ENCODE results near the gene PGF. TPM values are rescaled to one million over a fixed set of nuclear protein-coding genes. Genes with fewer than 3 reads are reported as not detected.

PGF gene
- total RNA-seq, 1 experiment from 2014 or later: 6.4 TPM

- no peak for TF ChIP-seq CTCF (IDR thresholded peaks at IDR 0.05 in 2 of 3, conservative IDR thresholded peaks at IDR 0.05 in 1 of 3; ENCODE audit: borderline replicate concordance in 1 of 3, insufficient read depth in 1 of 3, low read depth in 2 of 3, low read length in 2 of 3)
- no peak for TF ChIP-seq RAD21 (IDR thresholded peaks at IDR 0.05; ENCODE audit: low read depth)
- TF ChIP-seq ZFX (IDR thresholded peaks at IDR 0.05): no peak
- TF ChIP-seq ZNF274 (IDR thresholded peaks at IDR 0.05; ENCODE audit: low read depth, low read length): no peak
- no peak for TF ChIP-seq EGR1 (IDR thresholded peaks at IDR 0.05; ENCODE audit: low read depth)
- no peak for TF ChIP-seq MAX (IDR thresholded peaks at IDR 0.05)
- TF ChIP-seq CEBPB (IDR thresholded peaks at IDR 0.05; ENCODE audit: low read depth): no peak
These were observed 61.7 kb downstream of the PGF start (continued) for GRCh38 chr14:74893614-74894091.

- ChIA-PET CTCF (interaction anchor here (0.8 to 1.4 kb wide), 2 partner anchors 13 to 32 kb away, joined by 4 to 6 read pairs; no protein-coding TSS in a partner anchor), RAD21 (ENCODE audit: low non-redundant PET in 1 of 2, low total read pairs in 2 of 2, uncharacterized antibody in 2 of 2, unreplicated experiment in 2 of 2) (no interaction called here), POLR2A (no interaction called here)
- no TSS peak for BruUV-seq (replicated peaks)
- TF ChIP-seq YY1 (IDR thresholded peaks at IDR 0.05; ENCODE audit: extremely low read depth, insufficient replicate concordance, low read depth, low read length) (no peak), EZH2phosphoT487 (IDR thresholded peaks at IDR 0.05; ENCODE audit: borderline replicate concordance) (no peak), ZBTB33 (IDR thresholded peaks at IDR 0.05; ENCODE audit: extremely low read depth, insufficient replicate concordance, low read length) (no peak), CEBPB (IDR thresholded peaks at IDR 0.05; ENCODE audit: low read depth) (no peak), EGR1 (IDR thresholded peaks at IDR 0.05; ENCODE audit: low read depth) (no peak), ZFX (IDR thresholded peaks at IDR 0.05) (no peak), ELF1 (IDR thresholded peaks at IDR 0.05; ENCODE audit: borderline replicate concordance, low read depth) (no peak), RAD21 (IDR thresholded peaks at IDR 0.05; ENCODE audit: low read depth) (no peak), EZH2 (IDR thresholded peaks at IDR 0.05) (no peak), POLR2A (IDR thresholded peaks at IDR 0.05; ENCODE audit: borderline replicate concordance, extremely low read depth, insufficient read depth, insufficient read length) (no peak), SP1 (IDR thresholded peaks at IDR 0.05; ENCODE audit: low read depth) (no peak), TCF7L2 (IDR thresholded peaks at IDR 0.05; ENCODE audit: borderline replicate concordance, extremely low read depth, insufficient read depth, insufficient read length) (no peak), MAX (IDR thresholded peaks at IDR 0.05) (no peak)
- DNase-seq (ENCODE audit: low read depth, low spot score) (no peak), ATAC-seq (no peak)
- H3K79me2 ChIP-seq (ENCODE audit: insufficient read depth, low read length): peaks cover 26% of the 10 kb centered on the region
- H3K27me3 ChIP-seq (ENCODE audit: insufficient read depth, low read length): no peaks in the 10 kb centered on the region
- no peak overlapping the region for H3K9ac ChIP-seq (ENCODE audit: low read length)
- no peaks in the 10 kb centered on the region for H3K9me3 ChIP-seq (ENCODE audit: control insufficient read depth in 1 of 2, insufficient read depth in 1 of 2, low read depth in 1 of 2, low read length in 2 of 2)
- no peak overlapping the region for H2AFZ ChIP-seq (ENCODE audit: low read depth, low read length, poor library complexity, severe bottlenecking)
- no peak overlapping the region for H3K27ac ChIP-seq (ENCODE audit: low read depth, low read length)
- H3K36me3 ChIP-seq (ENCODE audit: control insufficient read depth in 1 of 2, insufficient read depth in 2 of 2, low read length in 2 of 2): peaks cover 56 to 73% of the 10 kb centered on the region in 2 experiments; a peak in 3 of 4 replicates
- intact Hi-C loops (cut with micrococcal nuclease): no loop called here
- H3K4me3 ChIP-seq (replicated peaks in 1 of 2; ENCODE audit: low read depth in 1 of 2, low read length in 2 of 2): no peak overlapping the region
- peaks cover 7% of the 10 kb centered on the region; the same call in 1 of the 2 replicates for H4K20me1 ChIP-seq (ENCODE audit: insufficient read depth)
- no peak overlapping the region for H3K4me2 ChIP-seq (ENCODE audit: low read length)
- peaks cover 11% of the 10 kb centered on the region in 2 experiments for H3K4me1 ChIP-seq (ENCODE audit: control insufficient read depth in 1 of 2, insufficient read depth in 2 of 2, low read length in 2 of 2)
- H3K9me2 ChIP-seq (ENCODE audit: insufficient read depth): no peaks in the 10 kb centered on the region
These were observed 62.7 kb downstream of the PGF start for GRCh38 chr14:74892745-74893144.
